GM10248 (cell line): ENCODE measurements around the gene ZFAND3.

Source experiments
- CTCF ChIA-PET: fragments of 300-600 bp; sonication (Branson Sonifier 250); formaldehyde crosslinking; extraction: SDS; loops from one replicate; lab custom pipeline; 2021; ENCODE audit warnings: antibody characterized with exemption; lab: Yijun Ruan, JAX
- POLR2A ChIA-PET: fragments of 350-650 bp; sonication (Branson Sonifier 250); formaldehyde crosslinking; extraction: SDS; loops from one replicate; lab custom pipeline; 2020; ENCODE audit warnings: antibody characterized with exemption; lab: Yijun Ruan, JAX
- DNase-seq: peaks from one replicate; pipeline ENCODE4 v3.0.0; 2012; ENCODE audit errors: extremely low spot score
- CTCF ChIP-seq: IDR thresholded peaks from 2 replicates; pipeline ENCODE4 v1.5.1; 2012; ENCODE audit warnings: mild to moderate bottlenecking, low read depth; ENCODE audit errors: extremely low read depth, missing control alignments, control extremely low read depth

The ZFAND3 gene

GRCh38 chr6:37917566-37917965 is 98.0 kb downstream of the ZFAND3 start:
- CTCF ChIA-PET: interaction anchor here (1.0 kb wide), 2 partner anchors 14 to 151 kb away, joined by 3 read pairs; no protein-coding TSS in a partner anchor
- DNase-seq: no peak
- POLR2A ChIA-PET: no interaction called here
- no peak for TF ChIP-seq CTCF

- ChIA-PET POLR2A (interaction anchor here (0.6 kb wide), 1 partner anchor 466 kb away, joined by 5 read pairs; no protein-coding TSS in a partner anchor), CTCF (interaction anchor here (1.4 kb wide), 1 partner anchor 214 kb away, joined by 3 read pairs; no protein-coding TSS in a partner anchor)
- no peak for TF ChIP-seq CTCF
- no peak for DNase-seq
These were observed 100.1 kb downstream of the ZFAND3 start for GRCh38 chr6:37919417-37920157.

- DNase-seq: no peak
- POLR2A ChIA-PET: no interaction called here
- CTCF ChIA-PET: interaction anchor here (1.0 to 1.4 kb wide), 2 partner anchors 18 to 215 kb away, joined by 3 read pairs; no protein-coding TSS in a partner anchor
- TF ChIP-seq CTCF: no peak
These were observed 101.1 kb downstream of the ZFAND3 start for GRCh38 chr6:37920667-37921066.

GRCh38 chr6:37922563-37922962 is 103.0 kb downstream of the ZFAND3 start:
- CTCF ChIA-PET: interaction anchor here (0.9 to 1.3 kb wide), 4 partner anchors 10 to 19 kb away, joined by 3 read pairs; no protein-coding TSS in a partner anchor
- no peak for DNase-seq
- TF ChIP-seq CTCF: no peak
- POLR2A ChIA-PET: no interaction called here

GRCh38 chr6:37923514-37923913 is 104.0 kb downstream of the ZFAND3 start:
- TF ChIP-seq CTCF: no peak
- DNase-seq: no peak
- CTCF ChIA-PET: interaction anchor here (0.9 to 1.3 kb wide), 4 partner anchors 9 to 20 kb away, joined by 3 read pairs; no protein-coding TSS in a partner anchor
- POLR2A ChIA-PET: interaction anchor here (0.7 to 1.1 kb wide), 2 partner anchors 12 to 31 kb away, joined by 5 read pairs; no protein-coding TSS in a partner anchor

- CTCF ChIA-PET: interaction anchor here (0.7 to 1.4 kb wide), 5 partner anchors 9 to 568 kb away, joined by 3 to 7 read pairs (median 3); no protein-coding TSS in a partner anchor
- DNase-seq: no peak
- POLR2A ChIA-PET: no interaction called here
- no peak for TF ChIP-seq CTCF
These were observed 107.1 kb downstream of the ZFAND3 start for GRCh38 chr6:37926661-37927060.
